NB4 (cell line): Measurements from ENCODE around the gene CAB39.

Experiments used
- MYC ChIP-seq: IDR thresholded peaks from 2 replicates; pipeline ENCODE4 v1.6.1; 2011; ENCODE audit warnings: low read depth, low read length
- POLR2A ChIP-seq: IDR thresholded peaks from 2 replicates; pipeline ENCODE4 v1.6.1; 2011; ENCODE audit warnings: mild to moderate bottlenecking; ENCODE audit not compliant: insufficient read length; ENCODE audit errors: extremely low read depth
- TF ChIP-seq, protein P1 (sequence below): IDR thresholded peaks from one replicate; pipeline ENCODE4 v1.5.1; 2012; ENCODE audit warnings: low read depth, low read length
- TF ChIP-seq, protein P2 (sequence below): IDR thresholded peaks from 2 replicates; pipeline ENCODE4 v1.6.1; 2011; ENCODE audit warnings: low read depth, low read length

DNA sequence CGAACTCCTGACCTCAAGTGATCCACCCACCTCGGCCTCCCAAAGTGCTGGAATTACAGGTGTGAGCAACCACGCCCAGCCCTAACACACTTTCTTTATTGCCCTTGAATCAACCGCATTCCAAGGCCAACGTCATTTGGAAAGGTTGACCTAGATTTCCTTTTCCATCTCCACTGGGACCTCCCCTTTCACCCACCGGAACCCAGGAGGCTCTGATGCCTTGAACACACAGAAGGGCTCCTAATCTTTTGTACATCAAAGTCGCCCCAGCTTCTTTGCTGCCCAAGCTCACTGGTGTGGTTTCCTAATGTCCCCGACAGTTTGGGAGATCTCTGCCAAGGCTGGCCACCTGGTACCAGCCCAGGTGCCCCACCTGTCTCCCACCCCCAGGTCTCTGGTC is 46.2 kb upstream of the CAB39 start:
- TF ChIP-seq, protein P1, sequence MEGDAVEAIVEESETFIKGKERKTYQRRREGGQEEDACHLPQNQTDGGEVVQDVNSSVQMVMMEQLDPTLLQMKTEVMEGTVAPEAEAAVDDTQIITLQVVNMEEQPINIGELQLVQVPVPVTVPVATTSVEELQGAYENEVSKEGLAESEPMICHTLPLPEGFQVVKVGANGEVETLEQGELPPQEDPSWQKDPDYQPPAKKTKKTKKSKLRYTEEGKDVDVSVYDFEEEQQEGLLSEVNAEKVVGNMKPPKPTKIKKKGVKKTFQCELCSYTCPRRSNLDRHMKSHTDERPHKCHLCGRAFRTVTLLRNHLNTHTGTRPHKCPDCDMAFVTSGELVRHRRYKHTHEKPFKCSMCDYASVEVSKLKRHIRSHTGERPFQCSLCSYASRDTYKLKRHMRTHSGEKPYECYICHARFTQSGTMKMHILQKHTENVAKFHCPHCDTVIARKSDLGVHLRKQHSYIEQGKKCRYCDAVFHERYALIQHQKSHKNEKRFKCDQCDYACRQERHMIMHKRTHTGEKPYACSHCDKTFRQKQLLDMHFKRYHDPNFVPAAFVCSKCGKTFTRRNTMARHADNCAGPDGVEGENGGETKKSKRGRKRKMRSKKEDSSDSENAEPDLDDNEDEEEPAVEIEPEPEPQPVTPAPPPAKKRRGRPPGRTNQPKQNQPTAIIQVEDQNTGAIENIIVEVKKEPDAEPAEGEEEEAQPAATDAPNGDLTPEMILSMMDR, result no peak
- TF ChIP-seq POLR2A, result no peak
- TF ChIP-seq, protein P2, sequence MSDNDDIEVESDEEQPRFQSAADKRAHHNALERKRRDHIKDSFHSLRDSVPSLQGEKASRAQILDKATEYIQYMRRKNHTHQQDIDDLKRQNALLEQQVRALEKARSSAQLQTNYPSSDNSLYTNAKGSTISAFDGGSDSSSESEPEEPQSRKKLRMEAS, result no peak
- no peak for TF ChIP-seq MYC
